HepG2 (cell line): ENCODE measurements around the gene PFKFB4. TPM values are rescaled to one million over a fixed set of nuclear protein-coding genes. Genes with fewer than 3 reads are reported as not detected.

Experiments
- ATAC-seq: fragments of 200-7000 bp; cut with Tn5 transposase; 3 replicates; pipeline ENCODE4 v1.9.1; 2020; ENCODE audit warnings: mild to moderate bottlenecking, moderate library complexity
- BruUV-seq: library from RNA; stranded (reverse); fragments of 400-500 nt; replicated peaks from 2 replicates; lab custom pipeline; 2021; lab: Mats Ljungman, UMichigan
- CTCF ChIA-PET: fragments of 300-600 bp; formaldehyde crosslinking; extraction: SDS; loops from one replicate; lab custom pipeline; 2021; ENCODE audit warnings: low total read pairs, inconsistent platforms, low intra/inter-chr PET ratio; lab: Yijun Ruan, JAX
- POLR2A ChIA-PET: fragments of 350-600 bp; sonication (Branson Sonifier 250); formaldehyde crosslinking; loops from one replicate; lab custom pipeline; 2020; ENCODE audit warnings: antibody characterized with exemption, inconsistent platforms; lab: Yijun Ruan, JAX
- DNase-seq: peaks from one replicate; pipeline ENCODE4 v3.0.0-alpha.2; 2015; ENCODE audit warnings: low spot score
- FAIRE-seq: peaks from 3 replicates; lab custom pipeline; 2011; peaks lifted over from hg19 to GRCh38; lab: Jason Lieb, UNC
- H2AFZ ChIP-seq: one replicate; pipeline ENCODE4 v1.6.1; 2011; ENCODE audit warnings: low read length, inconsistent platforms
- H3K27ac ChIP-seq: fragments of 300-600 bp; 3 replicates; pipeline ENCODE4 v1.8.0; 2011; ENCODE audit warnings: mixed run types, mild to moderate bottlenecking, mixed read lengths, low read length, inconsistent platforms; ENCODE audit not compliant: insufficient read depth; ENCODE audit errors: extremely low read length
- H3K27me3 ChIP-seq, 2 experiments: fragments of 200-600 bp in 1 of 2; 2 replicates in 1 of 2; 3 replicates in 1 of 2; pipeline versions ENCODE4 v1.6.0 to v1.8.0; 2011; ENCODE audit warnings: low read length in 2 of 2, mild to moderate bottlenecking in 2 of 2, moderate library complexity in 2 of 2, inconsistent platforms in 1 of 2; ENCODE audit not compliant: insufficient read depth in 2 of 2, control insufficient read depth in 1 of 2
- H3K36me3 ChIP-seq, 2 experiments: fragments of 200-600 bp in 1 of 2; replicated peaks in 1 of 2; 2 replicates in 1 of 2; 3 replicates in 1 of 2; pipeline versions ENCODE4 v1.5.1 to v1.8.0; 2011; ENCODE audit warnings: low read length in 2 of 2, inconsistent platforms in 1 of 2; ENCODE audit not compliant: insufficient read depth in 2 of 2, control insufficient read depth in 1 of 2
- H3K4me1 ChIP-seq: 2 replicates; pipeline ENCODE4 v1.5.1; 2012; ENCODE audit warnings: low read length, inconsistent platforms; ENCODE audit not compliant: insufficient read depth
- H3K4me2 ChIP-seq: 2 replicates; pipeline ENCODE4 v1.6.0; 2011; ENCODE audit warnings: low read depth, low read length, inconsistent platforms
- H3K4me3 ChIP-seq, 3 experiments: fragments of 200-600 bp in 1 of 3; sonication (generic), shearing (Covaris generic) in 1 of 3; replicated peaks in 1 of 3; 2 replicates each; pipeline ENCODE4 v1.5.1; 2011 to 2016; ENCODE audit warnings: low read length in 3 of 3, inconsistent platforms in 2 of 3, low read depth in 2 of 3, mild to moderate bottlenecking in 2 of 3, control low read depth in 1 of 3, mixed read lengths in 1 of 3; ENCODE audit not compliant: insufficient read depth in 1 of 3
- H3K79me2 ChIP-seq: one replicate; pipeline ENCODE4 v1.6.1; 2011; ENCODE audit warnings: low read length, inconsistent platforms; ENCODE audit not compliant: insufficient read depth
- H3K9ac ChIP-seq: 2 replicates; pipeline ENCODE4 v1.6.0; 2011; ENCODE audit warnings: mild to moderate bottlenecking, low read depth, low read length, inconsistent platforms; ENCODE audit not compliant: insufficient read depth
- H3K9me3 ChIP-seq: 2 replicates; pipeline ENCODE4 v1.5.1; 2012; ENCODE audit warnings: mild to moderate bottlenecking, low read length
- H4K20me1 ChIP-seq: 2 replicates; pipeline ENCODE4 v1.6.0; 2011; ENCODE audit warnings: inconsistent platforms, mild to moderate bottlenecking, low read length, moderate library complexity; ENCODE audit not compliant: insufficient read depth
- AFF4 ChIP-seq: sonication (generic); formaldehyde crosslinking; IDR thresholded peaks from 2 replicates; pipeline ENCODE4 v1.4.0; 2020; ENCODE audit warnings: missing genetic modification reagents
- ATF7 ChIP-seq, 2 experiments: fragments of 450-650 bp in 1 of 2; sonication (generic) in 1 of 2; formaldehyde crosslinking in 1 of 2; IDR thresholded peaks; 2 replicates each; pipeline versions ENCODE4 v1.4.0 to v1.6.1; 2016 to 2020; ENCODE audit warnings: antibody characterized with exemption in 1 of 2, mild to moderate bottlenecking in 1 of 2, missing genetic modification reagents in 1 of 2
- FUBP1 ChIP-seq: sonication (generic); formaldehyde crosslinking; IDR thresholded peaks from 2 replicates; pipeline ENCODE4 v1.5.1; 2020; ENCODE audit warnings: missing genetic modification reagents, mild to moderate bottlenecking, borderline replicate concordance
- PCBP2 ChIP-seq: fragments of 200-400 bp; formaldehyde crosslinking; optimal IDR thresholded peaks from 2 replicates; pipeline ENCODE3; 2018; ENCODE audit warnings: low read length, low read depth; ENCODE audit not compliant: poor library complexity, severe bottlenecking
- ZKSCAN5 ChIP-seq: sonication (generic); formaldehyde crosslinking; IDR thresholded peaks from 2 replicates; pipeline ENCODE4 v1.5.1; 2020; ENCODE audit warnings: mild to moderate bottlenecking, missing genetic modification reagents
- ZNF274 ChIP-seq: sonication (generic); formaldehyde crosslinking; IDR thresholded peaks from 2 replicates; pipeline ENCODE4 v1.5.1; 2020; ENCODE audit warnings: mild to moderate bottlenecking, missing genetic modification reagents
- ZNF343 ChIP-seq: sonication (generic); formaldehyde crosslinking; IDR thresholded peaks from 2 replicates; pipeline ENCODE4 v1.4.0; 2020; ENCODE audit warnings: mild to moderate bottlenecking, missing genetic modification reagents
- ZNF512B ChIP-seq: sonication (generic); formaldehyde crosslinking; IDR thresholded peaks from 2 replicates; pipeline ENCODE4 v1.5.1; 2020; ENCODE audit warnings: missing genetic modification reagents, mild to moderate bottlenecking, borderline replicate concordance
- ZNF687 ChIP-seq: sonication (generic); formaldehyde crosslinking; IDR thresholded peaks from 2 replicates; pipeline ENCODE4 v1.5.1; 2020; ENCODE audit warnings: mild to moderate bottlenecking, missing genetic modification reagents, moderate library complexity
- WGBS: methylation state at CpG from one replicate; pipeline ENCODE4 v1.1.6; 2017; ENCODE audit warnings: low lambda C conversion rate; 5-methylcytosine and 5-hydroxymethylcytosine counted together
- in situ Hi-C: cut with HindIII; loops from 2 replicates; pipeline ENCODE4 v1.10.0; 2017; ENCODE audit warnings: low pct_unique_long_range_greater_than_20kb; ENCODE audit not compliant: extremely low pct_ligation_motif_present
- intact Hi-C: fragments of 100-400 bp; cut with micrococcal nuclease; formaldehyde crosslinking; loops from one replicate; pipeline ENCODE4 v1.10.0; 2022; ENCODE audit not compliant: unreplicated experiment
- polyA plus RNA-seq, 8 experiments: library from polyadenylated mRNA; depleted of rRNA in 3 of 8; stranded (reverse) in 7 of 8; unstranded in 1 of 8; fragments of >200 nt; fragmentation: Illumina TruSeq in 4 of 8; extraction: Trizol in 4 of 8; gene quantifications; 2 replicates each; pipeline versions ENCODE4 v1.2.1 to v1.2.3, GENCODE V29; 2011 to 2016; ENCODE audit warnings: low read depth in 4 of 8, missing spikeins in 1 of 8, mixed read lengths in 1 of 8; ENCODE audit not compliant: insufficient read depth in 1 of 8
- total RNA-seq, 5 experiments: library from RNA; depleted of rRNA; stranded (reverse); fragments of >200 nt; fragmentation: Illumina TruSeq; extraction: Trizol; gene quantifications; 2 replicates each; pipeline ENCODE4 v1.2.3, GENCODE V29; 2016; ENCODE audit warnings: low read depth in 1 of 5

Gene PFKFB4
- total and polyA plus RNA-seq, 2 of the 13 experiments (the other 11 are each of a cell fraction or from before 2014, with no cell fraction given): 7.1 to 103 TPM

GRCh38 chr3:48571938-48572337 lies 15.3 kb upstream of the PFKFB4 start:
- FAIRE-seq: no peak
- H3K36me3 ChIP-seq: no peaks in the 10 kb centered on the region
- ATAC-seq: peak; percentile 26
- no peak overlapping the region for H3K27ac ChIP-seq
- WGBS: 10% methylated on average over 4 of the region's 12 CpGs
- peak overlapping the region in 2 of 3 experiments; percentile 18 to 37; a peak in 2 of 6 replicates for H3K4me3 ChIP-seq
- BruUV-seq: no TSS peak
- in situ Hi-C loops: no loop called here
- ChIA-PET CTCF (no interaction called here), POLR2A (interaction anchor here (0.9 kb wide), 1 partner anchor 64 kb away, joined by 3 read pairs; the partner anchor contains the start of gene SLC26A6)
- peaks cover 75% of the 10 kb centered on the region for H3K4me1 ChIP-seq
- no peaks in the 10 kb centered on the region for H3K27me3 ChIP-seq
- H3K9ac ChIP-seq: no peak overlapping the region
- intact Hi-C loops: no loop called here
- H3K4me2 ChIP-seq: peak overlapping the region; percentile 62
- no peak overlapping the region for H2AFZ ChIP-seq
- no peaks in the 10 kb centered on the region for H3K79me2 ChIP-seq
- no peaks in the 10 kb centered on the region for H3K9me3 ChIP-seq
- peak; percentile 32 for DNase-seq
- H4K20me1 ChIP-seq: no peaks in the 10 kb centered on the region
- TF ChIP-seq ZNF343 (CRISPR knock-in tag) (no peak), ATF7 (IDR thresholded peaks at IDR 0.05) (no peak), ATF7 (CRISPR knock-in tag; IDR thresholded peaks at IDR 0.05) (0 out of 2 replicates have a peak, but pooled peaks have one; percentile 23), ZNF512B (CRISPR knock-in tag) (no peak), ZNF274 (CRISPR knock-in tag) (0 out of 2 replicates have a peak, but pooled peaks have one; percentile 29), FUBP1 (CRISPR knock-in tag) (no peak), PCBP2 (no peak), ZNF687 (CRISPR knock-in tag) (peak; percentile 90), AFF4 (CRISPR knock-in tag) (no peak), ZKSCAN5 (CRISPR knock-in tag) (no peak)
